HG02885 (cell line): ENCODE data around the gene AHCYL1.
"Not testable (repeated sequence)": the region's sequence is repeated elsewhere in the genome, so short reads cannot be mapped to it uniquely, and the experiment has no call there.

Experiments
- ATAC-seq: cut with Tn5 transposase; IDR thresholded peaks from one replicate; pipeline ENCODE4 v1.9.1; 2021; ENCODE audit warnings: mild to moderate bottlenecking; ENCODE audit not compliant: unreplicated experiment, poor library complexity

AHCYL1 gene

GRCh38 chr1:109984456-109985246 is at the start of gene AHCYL1:
Gene AHCYL1, plus strand, starts transcription at chr1:109984765. Its CDS starts 288 bp downstream, at chr1:109985053.
- peak; percentile 97 for ATAC-seq

GRCh38 chr1:109935451-109935900 is 49.1 kb upstream of the AHCYL1 start:
- no peak for ATAC-seq

- ATAC-seq: no peak
Observed at GRCh38 chr1:109937738-109938137, 46.8 kb upstream of the AHCYL1 start.

GRCh38 chr1:109938556-109938955 is 46.0 kb upstream of the AHCYL1 start:
- no peak for ATAC-seq

- ATAC-seq: no peak
Observed at GRCh38 chr1:109942434-109942833, 42.1 kb upstream of the AHCYL1 start.

- ATAC-seq: no peak
Observed at GRCh38 chr1:109944541-109944940, 40.0 kb upstream of the AHCYL1 start.

GRCh38 chr1:109946511-109946910 is 38.1 kb upstream of the AHCYL1 start:
- no peak for ATAC-seq

GRCh38 chr1:109947582-109948284 is 36.8 kb upstream of the AHCYL1 start:
- ATAC-seq: no peak

- no peak for ATAC-seq
Observed at GRCh38 chr1:109948285-109948630, 36.3 kb upstream of the AHCYL1 start.

GRCh38 chr1:109950038-109950437 is 34.5 kb upstream of the AHCYL1 start:
- ATAC-seq: no peak

- ATAC-seq: no peak
Observed at GRCh38 chr1:109950509-109950908, 34.1 kb upstream of the AHCYL1 start.

- not testable (repeated sequence) for ATAC-seq
Observed at GRCh38 chr1:109951501-109951900, 33.1 kb upstream of the AHCYL1 start.

- ATAC-seq: no peak
Observed at GRCh38 chr1:109954041-109954512, 30.5 kb upstream of the AHCYL1 start.

- ATAC-seq: no peak
Observed at GRCh38 chr1:109959632-109959973, 25.0 kb upstream of the AHCYL1 start.

- no peak for ATAC-seq
Observed at GRCh38 chr1:109959974-109960744, 24.4 kb upstream of the AHCYL1 start.

GRCh38 chr1:109960745-109961094 is 23.8 kb upstream of the AHCYL1 start:
- ATAC-seq: no peak

GRCh38 chr1:109963864-109964263 is 20.7 kb upstream of the AHCYL1 start:
- ATAC-seq: no peak

GRCh38 chr1:109969146-109969829 is 15.3 kb upstream of the AHCYL1 start:
- no peak for ATAC-seq

- no peak for ATAC-seq
Observed at GRCh38 chr1:109969907-109970306, 14.7 kb upstream of the AHCYL1 start.

GRCh38 chr1:109971559-109971958 is 13.0 kb upstream of the AHCYL1 start:
- ATAC-seq: no peak
